Right atrium auricular region (tissue), 2 donors: ENCODE measurements around the gene PHLDA3. TPM values are rescaled to one million over a fixed set of nuclear protein-coding genes. Genes with fewer than 3 reads are reported as not detected.

Experiments used
- DNase-seq: peaks from one replicate; pipeline ENCODE4 v3.0.0-alpha.2; 2019; ENCODE audit warnings: low spot score
- H3K27ac ChIP-seq, 2 donors: fragments of 200-600 bp; sonication (generic); 1 replicate in 1 of 2; 2 replicates in 1 of 2; pipeline ENCODE4 v1.5.1; 2016 to 2019
- H3K27me3 ChIP-seq, 2 donors: fragments of 200-600 bp; sonication (generic); one replicate each; pipeline versions ENCODE4 v1.5.1 to v1.6.0; 2017 to 2019
- H3K36me3 ChIP-seq: fragments of 200-600 bp; sonication (generic); one replicate; pipeline ENCODE4 v1.5.1; 2016
- H3K4me1 ChIP-seq, 2 donors: fragments of 200-600 bp; sonication (generic); one replicate each; pipeline versions ENCODE4 v1.5.1 to v1.6.0; 2017 to 2019
- H3K4me3 ChIP-seq, 2 donors: fragments of 200-600 bp; sonication (generic); 1 replicate in 1 of 2; 2 replicates in 1 of 2; pipeline ENCODE4 v1.5.1; 2017 to 2019; ENCODE audit warnings: mild to moderate bottlenecking in 1 of 2, moderate library complexity in 1 of 2
- H3K9me3 ChIP-seq, 2 donors: fragments of 200-600 bp; sonication (generic); one replicate each; pipeline ENCODE4 v1.5.1; 2019
- CTCF ChIP-seq, 2 donors: fragments of 200-600 bp; sonication (generic); IDR thresholded peaks; one replicate each; pipeline ENCODE4 v1.5.1; 2019; ENCODE audit warnings: antibody characterized with exemption in 2 of 2
- total RNA-seq, 2 donors: library from RNA; depleted of rRNA; stranded (reverse); fragments of >200 nt; gene quantifications; one replicate each; pipeline ENCODE4 v1.1.0, GENCODE V29; 2016

PHLDA3 gene
- total RNA-seq, 2 donors from 2014 or later: 29.5 to 31.9 TPM

GRCh38 chr1:201436969-201437368 is 32.0 kb downstream of the PHLDA3 start:
- Histone ChIP-seq H3K27ac (no peak overlapping the region), H3K4me3 (no peak overlapping the region), H3K27me3 (no peaks in the 10 kb centered on the region), H3K4me1 (peaks cover 0 to 11% of the 10 kb centered on the region in 2 donors), H3K36me3 (no peaks in the 10 kb centered on the region), H3K9me3 (no peaks in the 10 kb centered on the region)
- no peak for TF ChIP-seq CTCF (IDR thresholded peaks at IDR 0.05)
- DNase-seq: no peak

GRCh38 chr1:201436393-201436792 is 32.6 kb downstream of the PHLDA3 start:
- no peak overlapping the region for H3K27ac ChIP-seq
- no peaks in the 10 kb centered on the region for H3K36me3 ChIP-seq
- no peak overlapping the region for H3K4me3 ChIP-seq
- TF ChIP-seq CTCF (IDR thresholded peaks at IDR 0.05): no peak
- no peaks in the 10 kb centered on the region for H3K27me3 ChIP-seq
- H3K4me1 ChIP-seq: peaks cover 0 to 11% of the 10 kb centered on the region in 2 donors
- DNase-seq: no peak
- no peaks in the 10 kb centered on the region for H3K9me3 ChIP-seq

GRCh38 chr1:201434266-201434665 is 34.7 kb downstream of the PHLDA3 start:
- Histone ChIP-seq H3K9me3 (no peaks in the 10 kb centered on the region), H3K4me3 (no peak overlapping the region), H3K4me1 (peaks cover 0 to 11% of the 10 kb centered on the region in 2 donors), H3K27me3 (no peaks in the 10 kb centered on the region), H3K27ac (no peak overlapping the region), H3K36me3 (no peaks in the 10 kb centered on the region)
- no peak for TF ChIP-seq CTCF (IDR thresholded peaks at IDR 0.05)
- DNase-seq: no peak

- Histone ChIP-seq H3K27ac (no peak overlapping the region), H3K36me3 (no peaks in the 10 kb centered on the region), H3K9me3 (no peaks in the 10 kb centered on the region), H3K27me3 (no peaks in the 10 kb centered on the region), H3K4me3 (no peak overlapping the region), H3K4me1 (peaks cover 0 to 11% of the 10 kb centered on the region in 2 donors)
- no peak for TF ChIP-seq CTCF (IDR thresholded peaks at IDR 0.05)
- DNase-seq: no peak
These were observed 35.4 kb downstream of the PHLDA3 start for GRCh38 chr1:201433609-201434008.

- no peak for DNase-seq
- no peak overlapping the region for H3K27ac ChIP-seq
These were observed 38.2 kb downstream of the PHLDA3 start for GRCh38 chr1:201430776-201431175.

More at GRCh38 chr1:201430776-201431175, 38.2 kb downstream of the PHLDA3 start:
- Histone ChIP-seq H3K27me3 (no peaks in the 10 kb centered on the region), H3K4me1 (peaks cover 0 to 8% of the 10 kb centered on the region in 2 donors), H3K36me3 (no peaks in the 10 kb centered on the region), H3K4me3 (no peak overlapping the region), H3K9me3 (no peaks in the 10 kb centered on the region)
- TF ChIP-seq CTCF (IDR thresholded peaks at IDR 0.05): no peak
